GM18868 (cell line): ENCODE measurements around the gene SRSF4.

Experiments
- ATAC-seq: cut with Tn5 transposase; IDR thresholded peaks from one replicate; pipeline ENCODE4 v1.9.1; 2021; ENCODE audit warnings: mild to moderate bottlenecking, moderate library complexity; ENCODE audit not compliant: unreplicated experiment

The SRSF4 gene

DNA sequence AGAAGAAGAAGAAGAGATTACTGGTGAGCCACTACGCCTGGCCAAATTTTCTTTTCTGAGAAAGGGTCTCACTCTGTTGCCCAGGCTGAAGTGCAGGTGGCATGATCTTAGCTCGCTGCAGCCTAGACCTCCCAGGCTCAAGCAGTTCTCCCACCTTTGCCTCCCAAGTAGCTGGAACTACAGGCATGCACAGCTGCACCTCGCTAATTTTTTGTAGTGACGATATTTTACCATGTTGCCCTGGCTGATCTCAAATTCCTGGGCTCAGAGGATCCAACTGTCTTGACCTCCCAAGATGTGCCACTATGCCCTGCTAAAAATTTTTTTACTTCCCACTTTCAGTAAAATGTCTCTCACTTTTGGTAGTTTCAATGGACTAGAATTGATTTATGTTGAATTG, 82.4 kb downstream of the SRSF4 start:
- no peak for ATAC-seq
